ENCODE results near the gene DNAJC16.

DNA sequence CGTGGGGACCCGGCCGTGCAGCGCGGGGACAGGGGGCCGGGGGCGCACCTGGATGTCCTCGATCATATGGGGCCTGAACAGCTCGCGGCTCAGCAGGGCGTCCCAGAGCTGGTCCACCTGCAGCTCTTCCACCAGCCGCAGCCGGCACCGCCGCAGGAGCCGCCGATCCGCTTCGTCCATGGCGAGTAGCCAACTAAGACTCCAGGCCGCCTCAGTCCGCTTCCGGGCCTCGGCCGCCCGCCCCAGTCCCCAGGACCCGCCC is 2.7 kb upstream of the DNAJC16 start, which contains the start of gene CASP9:
- TF ChIP-seq CTCF (IDR thresholded peaks at IDR 0.05; ENCODE audit: low read depth, low read length) (no peak), EZH2phosphoT487 (IDR thresholded peaks at IDR 0.05; ENCODE audit: low read depth) (no peak)

Data from OCI-LY3 (cell line).